Colonic mucosa (tissue), 4 donors: ENCODE data around the gene ALKBH1. TPM values are rescaled to one million over a fixed set of nuclear protein-coding genes. Genes with fewer than 3 reads are reported as not detected.

Source experiments
- DNase-seq: peaks from one replicate; pipeline ENCODE4 v3.0.0-alpha.2; 2020
- H3K27ac ChIP-seq: fragments of 200-600 bp; one replicate; pipeline ENCODE4 v1.8.0; 2021
- H3K27me3 ChIP-seq: fragments of 200-600 bp; one replicate; pipeline ENCODE4 v1.8.0; 2021
- H3K36me3 ChIP-seq: fragments of 200-600 bp; one replicate; pipeline ENCODE4 v1.8.0; 2021
- H3K4me1 ChIP-seq: fragments of 200-600 bp; one replicate; pipeline ENCODE4 v1.8.0; 2021; ENCODE audit warnings: mild to moderate bottlenecking
- H3K4me3 ChIP-seq: fragments of 200-600 bp; one replicate; pipeline ENCODE4 v1.8.0; 2021
- H3K9ac ChIP-seq, 2 donors: one replicate each; pipeline ENCODE4 v1.7.0; 2013; ENCODE audit warnings: control low read depth in 2 of 2, low read depth in 2 of 2, low read length in 2 of 2
- H3K9me3 ChIP-seq: fragments of 200-600 bp; one replicate; pipeline ENCODE4 v1.8.0; 2021
- intact Hi-C: fragments of 100-400 bp; cut with DNase I; formaldehyde crosslinking; loops from one replicate; pipeline ENCODE4 v1.14.1; 2022
- total RNA-seq, 2 donors: library from RNA; stranded (reverse); fragmentation: NEBNext Ultra II Directional in 1 of 2; extraction: Animal tissue kit (Norgen Biotek cat#: 25700) in 1 of 2; gene quantifications; one replicate each; pipeline ENCODE4 v1.2.1, GENCODE V29; 2021
- TF ChIP-seq, protein P1 (sequence below): fragments of 200-600 bp; IDR thresholded peaks from one replicate; pipeline ENCODE4 v1.8.0; 2022; ENCODE audit warnings: antibody characterized with exemption, mild to moderate bottlenecking
- donor health status: healthy.
- donor health status: DM: no; HTN: no; CAD: no.
- donor health status: DM: no; HTN: no; CAD: no.

The ALKBH1 gene
- total RNA-seq, 2 donors from 2014 or later, result 11.5 to 13.3 TPM

DNA sequence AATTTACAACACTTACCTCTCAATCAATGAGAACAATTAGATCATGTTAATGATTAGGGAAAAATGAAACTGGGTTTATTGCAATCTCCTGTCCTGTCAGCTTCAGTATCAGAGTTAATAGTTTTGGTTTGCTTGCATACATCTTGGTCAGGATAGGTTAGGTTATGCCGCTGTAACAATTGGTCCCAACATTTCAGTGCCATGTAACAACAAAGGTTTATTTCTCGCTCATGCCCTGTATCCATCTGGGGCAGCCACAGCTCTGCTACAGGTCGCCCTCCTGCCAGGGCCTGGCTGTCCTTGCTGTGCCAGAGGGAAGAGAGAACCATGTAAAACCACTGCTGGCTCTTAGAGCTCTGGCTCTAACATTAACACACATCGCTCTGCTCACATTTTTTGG, 60.9 kb downstream of the ALKBH1 start:
- Histone ChIP-seq H3K27ac (no peak overlapping the region), H3K9ac (no peak overlapping the region), H3K4me1 (no peaks in the 10 kb centered on the region), H3K4me3 (no peak overlapping the region), H3K36me3 (no peaks in the 10 kb centered on the region), H3K27me3 (no peaks in the 10 kb centered on the region), H3K9me3 (no peaks in the 10 kb centered on the region)
- no peak for DNase-seq
- TF ChIP-seq, protein P1, sequence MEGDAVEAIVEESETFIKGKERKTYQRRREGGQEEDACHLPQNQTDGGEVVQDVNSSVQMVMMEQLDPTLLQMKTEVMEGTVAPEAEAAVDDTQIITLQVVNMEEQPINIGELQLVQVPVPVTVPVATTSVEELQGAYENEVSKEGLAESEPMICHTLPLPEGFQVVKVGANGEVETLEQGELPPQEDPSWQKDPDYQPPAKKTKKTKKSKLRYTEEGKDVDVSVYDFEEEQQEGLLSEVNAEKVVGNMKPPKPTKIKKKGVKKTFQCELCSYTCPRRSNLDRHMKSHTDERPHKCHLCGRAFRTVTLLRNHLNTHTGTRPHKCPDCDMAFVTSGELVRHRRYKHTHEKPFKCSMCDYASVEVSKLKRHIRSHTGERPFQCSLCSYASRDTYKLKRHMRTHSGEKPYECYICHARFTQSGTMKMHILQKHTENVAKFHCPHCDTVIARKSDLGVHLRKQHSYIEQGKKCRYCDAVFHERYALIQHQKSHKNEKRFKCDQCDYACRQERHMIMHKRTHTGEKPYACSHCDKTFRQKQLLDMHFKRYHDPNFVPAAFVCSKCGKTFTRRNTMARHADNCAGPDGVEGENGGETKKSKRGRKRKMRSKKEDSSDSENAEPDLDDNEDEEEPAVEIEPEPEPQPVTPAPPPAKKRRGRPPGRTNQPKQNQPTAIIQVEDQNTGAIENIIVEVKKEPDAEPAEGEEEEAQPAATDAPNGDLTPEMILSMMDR, result no peak
- intact Hi-C loops, result no loop called here

DNA sequence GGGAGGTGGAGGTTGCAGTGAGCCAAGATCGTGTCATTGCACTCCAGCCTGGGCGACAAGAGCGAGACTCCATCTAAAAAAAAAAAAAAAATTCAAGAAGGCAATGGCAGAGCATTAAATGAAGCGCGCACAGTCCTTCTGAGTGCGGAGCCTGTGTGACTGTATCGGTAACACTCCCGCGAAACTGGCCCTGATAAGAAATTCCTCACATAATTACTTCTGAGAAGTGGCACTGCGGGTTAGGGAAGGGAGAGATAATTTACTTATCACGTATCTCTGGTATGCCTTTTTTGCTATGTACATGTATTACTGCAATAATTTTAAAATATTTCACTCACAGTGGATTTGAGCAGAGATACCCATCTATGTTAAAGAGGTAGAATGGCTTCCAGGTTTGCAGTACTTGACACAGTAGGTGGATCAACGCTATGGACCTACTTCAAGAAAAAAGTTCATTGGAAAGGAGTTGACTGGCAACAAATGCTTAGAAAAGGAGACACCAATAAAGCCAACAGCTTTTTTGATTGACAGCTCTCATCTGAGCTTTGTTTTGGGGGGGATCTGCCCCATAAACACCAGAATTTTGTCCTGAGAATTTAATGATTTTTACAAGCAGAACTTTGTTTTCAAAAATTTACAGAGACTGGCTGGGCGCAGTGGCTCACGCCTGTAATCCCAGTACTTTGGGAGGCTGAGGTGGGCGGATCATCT, 62.1 kb downstream of the ALKBH1 start:
- intact Hi-C loops, result no loop called here
- Histone ChIP-seq H3K9ac (no peak overlapping the region), H3K4me1 (peaks cover 7% of the 10 kb centered on the region), H3K27ac (no peak overlapping the region), H3K27me3 (no peaks in the 10 kb centered on the region), H3K9me3 (no peaks in the 10 kb centered on the region), H3K36me3 (no peaks in the 10 kb centered on the region), H3K4me3 (no peak overlapping the region)
- DNase-seq, result no peak
- TF ChIP-seq, protein P1, result no peak

DNA sequence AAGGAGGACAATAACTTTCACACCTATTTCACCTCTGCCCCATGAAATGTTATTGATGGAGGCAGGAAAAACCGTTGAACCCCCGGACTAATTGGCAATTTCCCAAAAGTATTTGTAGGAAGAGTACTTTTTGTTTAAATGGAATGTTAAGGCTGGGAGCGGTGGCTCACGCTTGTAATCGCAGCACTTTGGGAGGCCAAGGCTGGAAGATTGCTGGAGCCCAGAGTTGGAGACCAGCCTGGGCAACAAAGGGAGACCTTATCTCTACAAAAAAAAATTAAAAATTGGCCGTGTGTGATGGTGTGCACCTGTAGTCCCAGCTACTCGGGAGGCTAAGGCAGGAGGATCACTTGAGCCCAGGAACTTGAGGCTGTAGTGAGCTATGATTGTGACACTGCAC, 65.4 kb downstream of the ALKBH1 start:
- intact Hi-C loops, result no loop called here
- H3K4me1 ChIP-seq, result peaks cover 7% of the 10 kb centered on the region
- peak overlapping the region; percentile 33 for H3K4me3 ChIP-seq

DNA sequence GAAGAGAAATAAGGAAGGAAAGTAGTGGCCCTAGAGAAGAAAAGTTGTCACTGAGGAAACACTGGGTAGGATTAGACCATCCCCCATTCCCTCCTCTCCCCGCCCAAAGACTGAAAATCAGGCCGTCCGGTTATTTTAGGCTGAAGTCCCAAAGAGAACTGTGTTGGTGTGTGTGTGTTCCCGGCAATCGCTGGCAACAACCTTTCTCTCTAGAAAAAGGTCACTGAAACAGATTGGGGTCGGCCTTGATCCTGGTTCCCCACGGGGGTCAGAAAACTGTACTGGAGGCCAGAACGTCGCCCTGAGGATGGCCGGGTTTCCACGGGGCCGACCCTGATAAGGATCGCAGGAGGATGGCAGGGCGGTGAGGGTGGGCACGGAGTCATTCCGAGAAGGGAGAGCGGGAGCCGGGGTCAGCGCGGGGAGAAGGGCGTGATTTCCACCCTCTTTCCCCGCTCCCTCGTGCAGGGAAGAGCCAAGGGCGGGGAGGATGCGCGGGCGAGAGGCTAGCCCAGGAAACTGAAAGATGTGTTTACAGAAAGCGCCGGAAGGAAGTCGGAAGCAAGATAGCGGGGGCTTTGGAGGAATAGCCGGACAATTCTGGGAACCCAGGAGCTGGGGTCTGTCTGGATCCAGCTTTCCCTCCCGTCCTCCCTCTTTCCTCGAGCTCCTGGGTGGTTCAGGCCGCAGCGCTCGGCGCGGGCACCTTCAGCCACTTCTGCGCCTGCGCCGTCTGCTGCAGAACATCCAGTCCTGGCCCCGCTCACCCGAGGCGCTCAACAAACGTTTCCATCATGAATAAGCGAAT, 66.1 kb downstream of the ALKBH1 start:
- Histone ChIP-seq H3K4me1 (peaks cover 7% of the 10 kb centered on the region), H3K4me3 (peak overlapping the region; percentile 33), H3K27me3 (no peaks in the 10 kb centered on the region), H3K27ac (peak overlapping the region; percentile 67), H3K9me3 (no peaks in the 10 kb centered on the region), H3K36me3 (no peaks in the 10 kb centered on the region), H3K9ac (peak overlapping the region; percentile 62 to 63)
- intact Hi-C loops, result no loop called here
- TF ChIP-seq, protein P1, result no peak
- DNase-seq, result peak; percentile 78

More for the DNA sequence above, 65.4 kb downstream of the ALKBH1 start:
- H3K36me3 ChIP-seq, result no peaks in the 10 kb centered on the region
- no peaks in the 10 kb centered on the region for H3K27me3 ChIP-seq
- H3K27ac ChIP-seq, result peak overlapping the region; percentile 67
- H3K9me3 ChIP-seq, result no peaks in the 10 kb centered on the region
- H3K9ac ChIP-seq, result peak overlapping the region in 1 of 2 donors; percentile 62
- DNase-seq, result no peak
- TF ChIP-seq, protein P1, result no peak

DNA sequence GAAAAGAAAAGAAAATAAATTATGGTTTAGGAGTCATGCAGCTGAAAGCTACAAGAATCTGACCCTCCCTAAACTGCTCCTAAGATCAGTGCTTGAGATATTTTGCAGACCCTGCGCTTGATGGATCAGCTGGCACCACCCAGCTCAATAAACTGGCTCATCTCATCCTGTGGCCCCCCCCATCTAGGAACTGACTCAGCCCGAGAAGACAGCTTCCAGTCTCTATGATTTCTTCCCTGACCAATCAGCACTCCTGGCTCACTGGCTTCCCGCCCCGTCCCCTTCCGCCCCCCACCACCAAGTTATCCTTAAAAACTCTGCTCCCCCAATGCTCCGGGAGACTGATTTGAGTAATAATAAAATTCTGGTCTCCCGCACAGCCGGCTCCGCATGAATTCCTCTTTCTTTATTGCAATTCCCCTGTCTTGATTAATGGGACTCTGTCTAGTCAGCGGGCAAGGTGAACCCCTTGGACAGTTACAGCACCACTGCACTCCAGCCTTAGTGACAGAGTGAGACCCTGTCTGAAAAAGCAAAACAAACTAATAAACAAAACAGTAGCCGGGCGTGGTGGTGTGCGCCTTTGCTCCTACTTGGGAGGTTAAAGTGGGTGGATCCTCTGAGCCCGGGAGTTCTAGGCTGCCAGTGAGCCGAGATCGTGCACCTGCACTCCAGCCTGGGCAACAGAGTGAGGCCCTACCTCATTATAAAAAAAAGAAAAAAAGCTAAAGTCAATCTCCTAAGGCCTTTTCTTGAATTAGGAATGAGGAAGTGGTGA, 66.9 kb downstream of the ALKBH1 start:
- intact Hi-C loops, result no loop called here
- Histone ChIP-seq H3K27me3 (no peaks in the 10 kb centered on the region), H3K4me3 (peak overlapping the region; percentile 33), H3K4me1 (peaks cover 7% of the 10 kb centered on the region), H3K9ac (peak overlapping the region in 1 of 2 donors; percentile 62), H3K27ac (peak overlapping the region; percentile 67), H3K9me3 (no peaks in the 10 kb centered on the region), H3K36me3 (no peaks in the 10 kb centered on the region)
- DNase-seq, result peak; percentile 46
- TF ChIP-seq, protein P1, result no peak
